ENCODE data around the gene ENG. TPM values are rescaled to one million over a fixed set of nuclear protein-coding genes. Genes with fewer than 3 reads are reported as not detected.
A peak's percentile ranks its signal among the peaks of the same experiment; 100 is the strongest.

The ENG gene
- total RNA-seq, 1 donor from 2014 or later: 3.3 TPM

GRCh38 chr9:127877566-127877998, 23.1 kb upstream of the ENG start, which contains the start of gene AK1:
AK1 (minus strand) TSS chr9:127877675; CDS start chr9:127874617, 3,058 bp downstream.
- no peak for TF ChIP-seq CTCF (conservative IDR thresholded peaks at IDR 0.05)
- peaks cover 19% of the 10 kb centered on the region for H3K4me1 Mint-ChIP-seq
- DNase-seq (ENCODE audit: low read depth, low spot score): peak; percentile 58
- no peaks in the 10 kb centered on the region for H3K36me3 Mint-ChIP-seq (ENCODE audit: low read depth)
- H3K27me3 Mint-ChIP-seq (ENCODE audit: low read depth): no peaks in the 10 kb centered on the region
- H3K27ac Mint-ChIP-seq (ENCODE audit: unreplicated experiment): peak within 1 kb of the TSS; percentile 95
- H3K4me3 Mint-ChIP-seq: peak within 1 kb of the TSS; percentile 89
- no peaks in the 10 kb centered on the region for H3K9me3 Mint-ChIP-seq

GRCh38 chr9:127876764-127877562, 22.5 kb upstream of the ENG start:
- no peaks in the 10 kb centered on the region for H3K9me3 Mint-ChIP-seq
- H3K4me3 Mint-ChIP-seq: peak overlapping the region; percentile 89
- peak overlapping the region; percentile 95 for H3K27ac Mint-ChIP-seq (ENCODE audit: unreplicated experiment)
- DNase-seq (ENCODE audit: low read depth, low spot score): no peak
- no peak for TF ChIP-seq CTCF (conservative IDR thresholded peaks at IDR 0.05)
- no peaks in the 10 kb centered on the region for H3K36me3 Mint-ChIP-seq (ENCODE audit: low read depth)
- no peaks in the 10 kb centered on the region for H3K27me3 Mint-ChIP-seq (ENCODE audit: low read depth)
- peaks cover 19% of the 10 kb centered on the region for H3K4me1 Mint-ChIP-seq

GRCh38 chr9:127876026-127876763, 21.7 kb upstream of the ENG start:
- Mint-ChIP-seq H3K4me1 (peaks cover 19% of the 10 kb centered on the region), H3K27me3 (ENCODE audit: low read depth) (no peaks in the 10 kb centered on the region), H3K4me3 (peak overlapping the region; percentile 89), H3K9me3 (no peaks in the 10 kb centered on the region), H3K27ac (ENCODE audit: unreplicated experiment) (no peak overlapping the region), H3K36me3 (ENCODE audit: low read depth) (no peaks in the 10 kb centered on the region)
- no peak for DNase-seq (ENCODE audit: low read depth, low spot score)
- TF ChIP-seq CTCF (conservative IDR thresholded peaks at IDR 0.05): no peak

GRCh38 chr9:127875306-127875966, 21.0 kb upstream of the ENG start:
- Mint-ChIP-seq H3K4me1 (peaks cover 19% of the 10 kb centered on the region), H3K4me3 (peak overlapping the region; percentile 61), H3K27me3 (ENCODE audit: low read depth) (no peaks in the 10 kb centered on the region), H3K27ac (ENCODE audit: unreplicated experiment) (no peak overlapping the region), H3K36me3 (ENCODE audit: low read depth) (no peaks in the 10 kb centered on the region), H3K9me3 (no peaks in the 10 kb centered on the region)
- no peak for TF ChIP-seq CTCF (conservative IDR thresholded peaks at IDR 0.05)
- no peak for DNase-seq (ENCODE audit: low read depth, low spot score)
